SK-N-SH (cell line): Measurements from ENCODE around the gene ESYT3. TPM values are rescaled to one million over a fixed set of nuclear protein-coding genes. Genes with fewer than 3 reads are reported as not detected.

Experiments
- polyA plus RNA-seq, 3 experiments: library from polyadenylated mRNA; depleted of rRNA; stranded (reverse); fragments of >200 nt; gene quantifications; 2 replicates each; pipeline ENCODE4 v1.2.3, GENCODE V29; 2012

Gene ESYT3
- polyA plus RNA-seq, 1 of the 3 experiments (the other 2 are of a cell fraction): 0.33 TPM

Other genes starting within 250 kb of the ESYT3 start
- 35.5 and 39.2 TPM in 2 replicates for gene ARMC8, start 247.3 kb upstream of the ESYT3 start, polyA plus RNA-seq (2012; rRNA removed)
- 0.43 and 0.65 TPM in 2 replicates for gene NME9, start 104.8 kb upstream of the ESYT3 start, polyA plus RNA-seq (2012; rRNA removed)
- 25.0 and 28.1 TPM in 2 replicates for gene MRAS, start 86.0 kb upstream of the ESYT3 start, polyA plus RNA-seq (2012; rRNA removed)
- 3.7 and 4.0 TPM in 2 replicates for gene CEP70, start 159.6 kb downstream of the ESYT3 start, polyA plus RNA-seq (2012; rRNA removed)
- gene FAIM, start 174.2 kb downstream of the ESYT3 start, polyA plus RNA-seq (2012; rRNA removed): 3.0 and 3.1 TPM in 2 replicates